GM12878 (cell line): ENCODE results near the gene GGPS1. TPM values are rescaled to one million over a fixed set of nuclear protein-coding genes. Genes with fewer than 3 reads are reported as not detected.

Experiments used
- ATAC-seq: fragments of 200-7000 bp; cut with Tn5 transposase; 3 replicates; pipeline ENCODE4 v1.9.1; 2020; ENCODE audit warnings: mild to moderate bottlenecking, moderate library complexity
- BruUV-seq: library from RNA; stranded (reverse); fragments of 400-500 nt; replicated peaks from 2 replicates; lab custom pipeline; 2021; lab: Mats Ljungman, UMichigan
- CTCF ChIA-PET: fragments of 300-600 bp; sonication (Branson Sonifier 250); formaldehyde crosslinking; extraction: SDS; loops from one replicate; lab custom pipeline; 2021; ENCODE audit warnings: inconsistent platforms; lab: Yijun Ruan, JAX
- POLR2A ChIA-PET: fragments of 350-600 bp; formaldehyde crosslinking; extraction: SDS; loops from one replicate; lab custom pipeline; 2021; ENCODE audit warnings: inconsistent platforms; lab: Charles Lee
- RAD21 ChIA-PET: fragments of 300-600 bp; sonication (Branson Sonifier 250); formaldehyde crosslinking; loops from one replicate; lab custom pipeline; 2023; ENCODE audit warnings: antibody characterized with exemption; ENCODE audit not compliant: unreplicated experiment; lab: Charles Lee
- SMC1A ChIA-PET: fragments of 300-600 bp; sonication (Branson Sonifier 250); formaldehyde crosslinking; loops from one replicate; lab custom pipeline; 2023; ENCODE audit not compliant: unreplicated experiment, uncharacterized antibody; lab: Charles Lee
- DNase-seq: peaks from one replicate; pipeline ENCODE4 v3.0.0-alpha.2; 2011; ENCODE audit warnings: low read depth, low spot score
- FAIRE-seq: peaks from 3 replicates; lab custom pipeline; 2011; peaks lifted over from hg19 to GRCh38; lab: Jason Lieb, UNC
- H2AFZ ChIP-seq: 2 replicates; pipeline ENCODE4 v1.6.0; 2011; ENCODE audit warnings: low read depth, low read length, control low read depth; ENCODE audit not compliant: control insufficient read depth
- H3K27ac ChIP-seq: 2 replicates; pipeline ENCODE4 v1.5.1; 2011; ENCODE audit warnings: control low read depth; ENCODE audit not compliant: control insufficient read depth, insufficient read depth
- H3K27me3 ChIP-seq, 2 experiments: replicated peaks in 1 of 2; 2 replicates each; pipeline versions ENCODE4 v1.6.0 to v1.6.1; 2011; ENCODE audit warnings: low read length in 1 of 2; ENCODE audit not compliant: control insufficient read depth in 2 of 2, insufficient read depth in 2 of 2
- H3K36me3 ChIP-seq, 2 experiments: 2 replicates each; pipeline ENCODE4 v1.5.1; 2011; ENCODE audit warnings: low read length in 1 of 2; ENCODE audit not compliant: control insufficient read depth in 2 of 2, insufficient read depth in 2 of 2
- H3K4me1 ChIP-seq: 2 replicates; pipeline ENCODE4 v1.6.1; 2011; ENCODE audit warnings: mild to moderate bottlenecking, low read length, moderate library complexity, mixed read lengths; ENCODE audit not compliant: control insufficient read depth, insufficient read depth
- H3K4me2 ChIP-seq: 2 replicates; pipeline ENCODE4 v1.6.0; 2011; ENCODE audit warnings: control low read depth; ENCODE audit not compliant: control insufficient read depth, insufficient read depth
- H3K4me3 ChIP-seq: fragments of 200-600 bp; sonication (generic); 2 replicates; pipeline ENCODE4 v1.5.1; 2016
- H3K79me2 ChIP-seq: 2 replicates; pipeline ENCODE4 v1.6.0; 2011; ENCODE audit warnings: low read length; ENCODE audit not compliant: control insufficient read depth, insufficient read depth
- H3K9ac ChIP-seq: 2 replicates; pipeline ENCODE4 v1.8.0; 2011; ENCODE audit warnings: low read length, control low read depth, mixed read lengths; ENCODE audit not compliant: control insufficient read depth, insufficient read depth
- H3K9me3 ChIP-seq: replicated peaks from 3 replicates; pipeline ENCODE4 v1.5.1; 2011; ENCODE audit warnings: mild to moderate bottlenecking, low read length; ENCODE audit not compliant: control insufficient read depth, insufficient read depth
- H4K20me1 ChIP-seq: 2 replicates; pipeline ENCODE4 v1.6.0; 2011; ENCODE audit not compliant: control insufficient read depth, insufficient read depth
- DPF2 ChIP-seq: fragments of 450-650 bp; IDR thresholded peaks from 2 replicates; pipeline ENCODE4 v1.6.1; 2017; ENCODE audit warnings: mild to moderate bottlenecking
- FOS ChIP-seq: IDR thresholded peaks from 3 replicates; pipeline ENCODE4 v1.6.1; 2011; ENCODE audit warnings: borderline replicate concordance; ENCODE audit not compliant: insufficient read length; ENCODE audit errors: extremely low read depth
- IRF4 ChIP-seq: IDR thresholded peaks from 2 replicates; pipeline ENCODE4 v1.6.1; 2011; ENCODE audit warnings: low read depth, low read length
- KDM1A ChIP-seq: fragments of 200-600 bp; sonication (generic); IDR thresholded peaks from 2 replicates; pipeline ENCODE4 v1.6.1; 2016; ENCODE audit warnings: borderline replicate concordance
- KLF5 ChIP-seq: fragments of 450-650 bp; IDR thresholded peaks from 2 replicates; pipeline ENCODE4 v1.6.1; 2014; ENCODE audit warnings: mild to moderate bottlenecking; ENCODE audit not compliant: partially characterized antibody
- LARP7 ChIP-seq: fragments of 450-650 bp; IDR thresholded peaks from 2 replicates; pipeline ENCODE4 v1.6.1; 2017; ENCODE audit warnings: mild to moderate bottlenecking
- PML ChIP-seq: IDR thresholded peaks from 2 replicates; pipeline ENCODE4 v1.6.1; 2012; ENCODE audit warnings: low read length, inconsistent platforms
- POLR2AphosphoS5 ChIP-seq: IDR thresholded peaks from 2 replicates; pipeline ENCODE4 v1.6.1; 2011; ENCODE audit warnings: mild to moderate bottlenecking, low read length, inconsistent platforms
- SIN3A ChIP-seq: IDR thresholded peaks from 2 replicates; pipeline ENCODE4 v1.6.1; 2012; ENCODE audit warnings: low read depth, low read length, improper control_type of control experiment
- SP1 ChIP-seq: IDR thresholded peaks from one replicate; pipeline ENCODE4 v1.6.1; 2011; ENCODE audit warnings: low read depth, low read length
- SREBF2 ChIP-seq: IDR thresholded peaks from 2 replicates; pipeline ENCODE4 v1.6.1; 2012; ENCODE audit warnings: mild to moderate bottlenecking, low read length
- SUZ12 ChIP-seq: fragments of 200-600 bp; sonication (generic); IDR thresholded peaks from one replicate; pipeline ENCODE4 v1.6.1; 2018; ENCODE audit warnings: antibody characterized with exemption, mild to moderate bottlenecking; ENCODE audit not compliant: unreplicated experiment
- YY1 ChIP-seq: IDR thresholded peaks from 2 replicates; pipeline ENCODE4 v1.6.1; 2011; ENCODE audit warnings: low read depth, mild to moderate bottlenecking, low read length
- WGBS: methylation state at CpG from one replicate; pipeline ENCODE4 v1.1.6; 2016; ENCODE audit warnings: low lambda C conversion rate; ENCODE audit not compliant: insufficient replicate concordance, insufficient coverage; ENCODE audit errors: missing lambda C conversion rate; 5-methylcytosine and 5-hydroxymethylcytosine counted together
- in situ Hi-C: fragments of 300-500 bp; cut with MboI; formaldehyde crosslinking; loops from 9 replicates; pipeline ENCODE4 v1.14.3; 2018; ENCODE audit warnings: mixed read lengths
- intact Hi-C: fragments of 100-400 bp; cut with micrococcal nuclease; formaldehyde crosslinking; loops from one replicate; pipeline ENCODE4 v1.14.2; 2022; ENCODE audit not compliant: unreplicated experiment
- polyA plus RNA-seq, 11 experiments: library from polyadenylated mRNA; depleted of rRNA in 4 of 11; unstranded in 6 of 11; stranded (reverse) in 5 of 11; fragments of >200 nt; fragmentation: Nextera tagmentation in 4 of 11; fragmentation: Illumina TruSeq in 1 of 11; extraction: Ambion mirVana in 4 of 11; extraction: Trizol in 1 of 11; gene quantifications; 1 replicate in 1 of 11; 2 replicates in 10 of 11; pipeline versions ENCODE4 v1.2.1 to v1.2.3, GENCODE V29; 2011 to 2016; ENCODE audit warnings: inconsistent platforms in 2 of 11, missing spikeins in 2 of 11, low read depth in 1 of 11
- total RNA-seq, 4 experiments: library from RNA; depleted of rRNA in 3 of 4; stranded (reverse); fragments of >200 nt in 3 of 4; fragmentation: Illumina TruSeq in 1 of 4; extraction: Trizol in 1 of 4; gene quantifications; 2 replicates each; pipeline versions ENCODE4 v1.2.1 to v1.2.3, GENCODE V29; 2013 to 2021
- TF ChIP-seq, protein P1 (sequence below): fragments of 450-650 bp; IDR thresholded peaks from 2 replicates; pipeline ENCODE4 v1.6.1; 2014; ENCODE audit warnings: mild to moderate bottlenecking
- TF ChIP-seq, protein P2 (sequence below): fragments of 450-650 bp; IDR thresholded peaks from 2 replicates; pipeline ENCODE4 v1.6.1; 2017; ENCODE audit warnings: mild to moderate bottlenecking, moderate library complexity
- TF ChIP-seq, protein P3 (sequence below): fragments of 450-650 bp; IDR thresholded peaks from 2 replicates; pipeline ENCODE4 v1.6.1; 2017; ENCODE audit warnings: antibody characterized with exemption, mild to moderate bottlenecking, moderate library complexity
- TF ChIP-seq, protein P4 (sequence below): IDR thresholded peaks from 2 replicates; pipeline ENCODE4 v1.6.1; 2011; ENCODE audit warnings: mild to moderate bottlenecking, low read depth, low read length, moderate library complexity; ENCODE audit not compliant: insufficient replicate concordance

Gene GGPS1
- total and polyA plus RNA-seq, 10 of the 15 experiments (the other 5 are each of a cell fraction or from before 2014, with no cell fraction given) = 15.1 to 36.0 (median 25.3) TPM

DNA sequence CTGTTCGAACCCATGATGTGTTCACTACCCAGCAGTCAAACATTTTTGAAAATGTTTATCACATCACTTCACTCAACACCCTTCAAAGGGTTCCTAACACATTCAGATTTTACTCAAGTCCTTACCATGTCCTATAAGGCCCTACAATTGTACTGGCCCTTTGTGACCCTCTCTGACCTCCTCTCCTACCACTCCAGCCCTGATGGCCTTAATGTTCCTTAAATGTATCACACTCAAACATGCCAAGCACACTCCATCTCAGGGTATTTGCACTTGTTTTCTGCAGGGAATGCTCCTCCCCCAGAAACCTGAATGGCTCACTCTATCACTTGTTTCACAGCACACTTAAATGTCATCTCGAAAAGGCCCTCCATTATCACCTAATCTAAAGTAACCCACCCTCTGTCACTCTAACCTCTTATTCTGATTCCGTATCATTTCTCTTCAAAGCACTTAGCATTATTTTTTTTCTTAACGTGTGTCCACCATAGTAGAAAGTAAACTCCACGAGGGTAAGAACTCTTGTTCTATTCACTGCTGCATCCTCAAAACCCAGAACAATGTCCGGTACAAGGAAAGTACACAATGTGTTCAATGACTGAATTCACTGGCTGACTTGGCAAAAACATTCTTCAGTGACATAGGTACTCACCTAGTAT lies 7.7 kb upstream of the GGPS1 start:
- Histone ChIP-seq H3K4me3 (no peak overlapping the region), H3K27ac (no peak overlapping the region), H4K20me1 (peaks cover 7% of the 10 kb centered on the region), H3K4me2 (no peak overlapping the region), H3K9ac (no peak overlapping the region), H3K79me2 (peaks cover 76% of the 10 kb centered on the region), H3K9me3 (no peaks in the 10 kb centered on the region; the same call in 2 of the 3 replicates), H2AFZ (no peak overlapping the region), H3K27me3 (no peaks in the 10 kb centered on the region), H3K4me1 (no peaks in the 10 kb centered on the region), H3K36me3 (peaks cover 1 to 22% of the 10 kb centered on the region in 2 experiments; a peak in 3 of 4 replicates)
- SMC1A ChIA-PET = no interaction called here
- POLR2A ChIA-PET = no interaction called here
- ATAC-seq (no peak), DNase-seq (no peak), FAIRE-seq (no peak)
- RAD21 ChIA-PET = no interaction called here
- in situ Hi-C loops (no loop called here), intact Hi-C loops (no loop called here)
- BruUV-seq = TSS peak; percentile 33
- WGBS = 81% methylated on average over 6 of the region's 6 CpGs
- CTCF ChIA-PET = no interaction called here
- TF ChIP-seq SUZ12 (no peak), DPF2 (no peak), SP1 (no peak), KDM1A (no peak), IRF4 (no peak), SREBF2 (no peak), LARP7 (no peak), YY1 (no peak), SIN3A (no peak), FOS (no peak), PML (no peak), POLR2AphosphoS5 (no peak), KLF5 (no peak)
- TF ChIP-seq, protein P1, sequence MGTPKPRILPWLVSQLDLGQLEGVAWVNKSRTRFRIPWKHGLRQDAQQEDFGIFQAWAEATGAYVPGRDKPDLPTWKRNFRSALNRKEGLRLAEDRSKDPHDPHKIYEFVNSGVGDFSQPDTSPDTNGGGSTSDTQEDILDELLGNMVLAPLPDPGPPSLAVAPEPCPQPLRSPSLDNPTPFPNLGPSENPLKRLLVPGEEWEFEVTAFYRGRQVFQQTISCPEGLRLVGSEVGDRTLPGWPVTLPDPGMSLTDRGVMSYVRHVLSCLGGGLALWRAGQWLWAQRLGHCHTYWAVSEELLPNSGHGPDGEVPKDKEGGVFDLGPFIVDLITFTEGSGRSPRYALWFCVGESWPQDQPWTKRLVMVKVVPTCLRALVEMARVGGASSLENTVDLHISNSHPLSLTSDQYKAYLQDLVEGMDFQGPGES = no peak
- TF ChIP-seq, protein P2, sequence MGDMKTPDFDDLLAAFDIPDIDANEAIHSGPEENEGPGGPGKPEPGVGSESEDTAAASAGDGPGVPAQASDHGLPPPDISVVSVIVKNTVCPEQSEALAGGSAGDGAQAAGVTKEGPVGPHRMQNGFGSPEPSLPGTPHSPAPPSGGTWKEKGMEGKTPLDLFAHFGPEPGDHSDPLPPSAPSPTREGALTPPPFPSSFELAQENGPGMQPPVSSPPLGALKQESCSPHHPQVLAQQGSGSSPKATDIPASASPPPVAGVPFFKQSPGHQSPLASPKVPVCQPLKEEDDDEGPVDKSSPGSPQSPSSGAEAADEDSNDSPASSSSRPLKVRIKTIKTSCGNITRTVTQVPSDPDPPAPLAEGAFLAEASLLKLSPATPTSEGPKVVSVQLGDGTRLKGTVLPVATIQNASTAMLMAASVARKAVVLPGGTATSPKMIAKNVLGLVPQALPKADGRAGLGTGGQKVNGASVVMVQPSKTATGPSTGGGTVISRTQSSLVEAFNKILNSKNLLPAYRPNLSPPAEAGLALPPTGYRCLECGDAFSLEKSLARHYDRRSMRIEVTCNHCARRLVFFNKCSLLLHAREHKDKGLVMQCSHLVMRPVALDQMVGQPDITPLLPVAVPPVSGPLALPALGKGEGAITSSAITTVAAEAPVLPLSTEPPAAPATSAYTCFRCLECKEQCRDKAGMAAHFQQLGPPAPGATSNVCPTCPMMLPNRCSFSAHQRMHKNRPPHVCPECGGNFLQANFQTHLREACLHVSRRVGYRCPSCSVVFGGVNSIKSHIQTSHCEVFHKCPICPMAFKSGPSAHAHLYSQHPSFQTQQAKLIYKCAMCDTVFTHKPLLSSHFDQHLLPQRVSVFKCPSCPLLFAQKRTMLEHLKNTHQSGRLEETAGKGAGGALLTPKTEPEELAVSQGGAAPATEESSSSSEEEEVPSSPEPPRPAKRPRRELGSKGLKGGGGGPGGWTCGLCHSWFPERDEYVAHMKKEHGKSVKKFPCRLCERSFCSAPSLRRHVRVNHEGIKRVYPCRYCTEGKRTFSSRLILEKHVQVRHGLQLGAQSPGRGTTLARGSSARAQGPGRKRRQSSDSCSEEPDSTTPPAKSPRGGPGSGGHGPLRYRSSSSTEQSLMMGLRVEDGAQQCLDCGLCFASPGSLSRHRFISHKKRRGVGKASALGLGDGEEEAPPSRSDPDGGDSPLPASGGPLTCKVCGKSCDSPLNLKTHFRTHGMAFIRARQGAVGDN = no peak
- TF ChIP-seq, protein P3, sequence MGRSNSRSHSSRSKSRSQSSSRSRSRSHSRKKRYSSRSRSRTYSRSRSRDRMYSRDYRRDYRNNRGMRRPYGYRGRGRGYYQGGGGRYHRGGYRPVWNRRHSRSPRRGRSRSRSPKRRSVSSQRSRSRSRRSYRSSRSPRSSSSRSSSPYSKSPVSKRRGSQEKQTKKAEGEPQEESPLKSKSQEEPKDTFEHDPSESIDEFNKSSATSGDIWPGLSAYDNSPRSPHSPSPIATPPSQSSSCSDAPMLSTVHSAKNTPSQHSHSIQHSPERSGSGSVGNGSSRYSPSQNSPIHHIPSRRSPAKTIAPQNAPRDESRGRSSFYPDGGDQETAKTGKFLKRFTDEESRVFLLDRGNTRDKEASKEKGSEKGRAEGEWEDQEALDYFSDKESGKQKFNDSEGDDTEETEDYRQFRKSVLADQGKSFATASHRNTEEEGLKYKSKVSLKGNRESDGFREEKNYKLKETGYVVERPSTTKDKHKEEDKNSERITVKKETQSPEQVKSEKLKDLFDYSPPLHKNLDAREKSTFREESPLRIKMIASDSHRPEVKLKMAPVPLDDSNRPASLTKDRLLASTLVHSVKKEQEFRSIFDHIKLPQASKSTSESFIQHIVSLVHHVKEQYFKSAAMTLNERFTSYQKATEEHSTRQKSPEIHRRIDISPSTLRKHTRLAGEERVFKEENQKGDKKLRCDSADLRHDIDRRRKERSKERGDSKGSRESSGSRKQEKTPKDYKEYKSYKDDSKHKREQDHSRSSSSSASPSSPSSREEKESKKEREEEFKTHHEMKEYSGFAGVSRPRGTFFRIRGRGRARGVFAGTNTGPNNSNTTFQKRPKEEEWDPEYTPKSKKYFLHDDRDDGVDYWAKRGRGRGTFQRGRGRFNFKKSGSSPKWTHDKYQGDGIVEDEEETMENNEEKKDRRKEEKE = no peak
- TF ChIP-seq, protein P4, sequence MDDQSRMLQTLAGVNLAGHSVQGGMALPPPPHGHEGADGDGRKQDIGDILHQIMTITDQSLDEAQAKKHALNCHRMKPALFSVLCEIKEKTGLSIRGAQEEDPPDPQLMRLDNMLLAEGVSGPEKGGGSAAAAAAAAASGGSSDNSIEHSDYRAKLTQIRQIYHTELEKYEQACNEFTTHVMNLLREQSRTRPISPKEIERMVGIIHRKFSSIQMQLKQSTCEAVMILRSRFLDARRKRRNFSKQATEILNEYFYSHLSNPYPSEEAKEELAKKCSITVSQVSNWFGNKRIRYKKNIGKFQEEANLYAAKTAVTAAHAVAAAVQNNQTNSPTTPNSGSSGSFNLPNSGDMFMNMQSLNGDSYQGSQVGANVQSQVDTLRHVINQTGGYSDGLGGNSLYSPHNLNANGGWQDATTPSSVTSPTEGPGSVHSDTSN = no peak
